ENCODE measurements around the gene GALNT18.

The GALNT18 gene

DNA sequence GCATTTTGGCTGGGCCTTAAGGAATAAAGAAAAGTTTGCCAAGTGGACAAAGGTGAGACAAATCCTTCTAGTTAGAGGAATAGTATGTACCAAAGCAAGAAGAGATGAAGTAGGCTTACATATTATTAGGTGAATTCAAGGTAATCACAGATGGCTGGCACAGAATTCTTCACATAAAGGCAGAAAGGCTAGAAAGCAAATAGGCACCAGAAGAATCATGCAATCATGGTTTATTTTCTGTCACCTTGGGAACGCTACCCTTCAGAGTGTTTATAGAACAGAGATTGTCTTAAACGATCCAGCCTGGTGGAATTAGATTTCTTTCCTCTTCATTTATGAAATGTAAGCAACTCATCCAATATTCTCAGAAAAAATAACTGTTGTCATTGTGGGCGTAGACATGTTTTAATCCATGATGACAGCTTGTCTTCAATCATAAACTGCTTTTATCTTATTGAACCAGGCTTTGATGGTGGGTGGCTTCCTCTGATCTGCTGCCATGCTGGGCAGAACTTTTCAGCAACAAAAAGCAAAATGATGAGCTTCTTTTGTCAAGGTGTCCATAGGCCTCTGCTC lies 219.8 kb downstream of the GALNT18 start:
- DNase-seq = no peak

DNA sequence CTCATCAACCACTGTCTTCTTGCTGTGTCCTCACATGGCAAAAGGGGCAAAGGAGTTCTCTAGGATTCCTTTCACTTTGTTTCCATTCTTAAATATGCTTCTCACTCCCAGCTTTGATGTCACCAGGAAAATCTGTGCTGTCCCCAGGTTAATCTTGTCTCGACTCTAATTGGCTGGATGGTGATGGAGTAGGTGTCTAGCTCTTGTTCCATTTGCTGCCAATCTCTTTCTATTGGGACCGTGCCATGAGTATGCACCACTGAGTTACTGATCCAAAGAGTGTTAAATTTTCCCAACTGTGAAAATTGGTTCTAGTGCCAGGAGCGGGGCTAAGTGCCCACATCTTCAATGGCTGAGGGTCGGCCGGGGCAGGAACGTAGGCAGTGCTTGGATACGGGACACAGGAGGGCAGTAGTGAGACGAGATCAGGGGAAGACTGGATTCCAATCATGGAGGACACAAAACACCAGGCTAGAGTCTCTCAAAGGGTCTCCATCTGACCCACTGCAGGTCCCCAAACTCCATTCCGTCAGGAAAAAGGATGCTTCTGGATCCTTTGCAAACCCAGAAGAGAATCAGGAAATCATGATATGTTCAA lies 221.1 kb downstream of the GALNT18 start:
- DNase-seq = no peak

DNA sequence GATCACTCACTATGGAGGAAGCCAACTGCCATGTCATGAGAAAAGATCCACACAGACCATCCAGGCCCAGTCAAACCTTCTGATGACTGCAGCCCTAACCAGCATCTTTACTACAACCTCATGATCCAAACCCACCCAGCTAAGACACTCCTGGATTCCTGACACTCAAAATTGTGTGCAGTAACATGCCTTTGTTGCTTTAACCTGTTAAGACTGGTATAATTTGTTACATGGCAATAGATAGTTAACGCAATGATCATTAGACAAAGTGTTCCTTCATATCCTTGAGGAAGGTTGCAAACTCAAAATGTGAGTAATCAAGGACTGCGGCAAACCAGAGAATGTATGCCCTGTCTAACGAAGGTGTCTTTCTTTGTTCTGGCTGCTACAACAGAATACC lies 221.7 kb downstream of the GALNT18 start:
- no peak for DNase-seq

DNA sequence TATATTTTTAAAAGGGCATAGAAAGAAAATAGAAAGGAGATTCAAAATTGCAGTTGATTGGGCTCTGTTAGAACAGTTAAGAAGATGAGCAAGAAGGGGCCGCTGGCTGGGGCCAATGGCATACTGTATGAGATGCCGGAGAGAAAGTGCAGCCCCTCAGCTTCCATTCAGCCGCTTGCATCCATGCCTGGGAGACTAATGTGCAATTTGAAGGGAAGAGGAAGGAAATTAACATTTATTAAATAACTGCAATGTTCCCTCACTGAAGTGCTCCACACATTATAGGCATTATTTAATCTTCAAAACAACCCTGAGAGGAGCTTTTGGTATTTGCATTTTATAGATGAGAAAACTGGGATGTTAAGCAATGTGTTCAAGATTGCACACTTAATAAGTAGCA lies 224.0 kb downstream of the GALNT18 start:
- DNase-seq = no peak

DNA sequence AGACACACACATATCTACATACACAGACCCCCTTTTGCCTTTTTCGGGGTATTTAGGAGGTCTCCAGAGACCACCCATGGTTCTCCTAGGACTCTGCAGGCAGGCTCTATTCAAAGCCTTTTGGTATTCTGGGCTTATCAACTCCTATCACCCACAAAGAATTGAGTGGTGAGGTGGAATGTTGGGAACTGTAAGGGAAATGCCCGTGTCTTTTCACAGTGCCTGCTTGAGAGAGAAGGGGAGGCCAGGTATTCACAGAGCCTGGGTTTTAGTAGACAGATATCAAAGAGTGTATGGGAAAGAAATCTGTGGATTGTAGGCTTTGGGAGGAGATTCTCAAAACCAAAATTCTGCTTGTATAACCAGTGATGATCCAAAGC lies 224.8 kb downstream of the GALNT18 start:
- no peak for DNase-seq

DNA sequence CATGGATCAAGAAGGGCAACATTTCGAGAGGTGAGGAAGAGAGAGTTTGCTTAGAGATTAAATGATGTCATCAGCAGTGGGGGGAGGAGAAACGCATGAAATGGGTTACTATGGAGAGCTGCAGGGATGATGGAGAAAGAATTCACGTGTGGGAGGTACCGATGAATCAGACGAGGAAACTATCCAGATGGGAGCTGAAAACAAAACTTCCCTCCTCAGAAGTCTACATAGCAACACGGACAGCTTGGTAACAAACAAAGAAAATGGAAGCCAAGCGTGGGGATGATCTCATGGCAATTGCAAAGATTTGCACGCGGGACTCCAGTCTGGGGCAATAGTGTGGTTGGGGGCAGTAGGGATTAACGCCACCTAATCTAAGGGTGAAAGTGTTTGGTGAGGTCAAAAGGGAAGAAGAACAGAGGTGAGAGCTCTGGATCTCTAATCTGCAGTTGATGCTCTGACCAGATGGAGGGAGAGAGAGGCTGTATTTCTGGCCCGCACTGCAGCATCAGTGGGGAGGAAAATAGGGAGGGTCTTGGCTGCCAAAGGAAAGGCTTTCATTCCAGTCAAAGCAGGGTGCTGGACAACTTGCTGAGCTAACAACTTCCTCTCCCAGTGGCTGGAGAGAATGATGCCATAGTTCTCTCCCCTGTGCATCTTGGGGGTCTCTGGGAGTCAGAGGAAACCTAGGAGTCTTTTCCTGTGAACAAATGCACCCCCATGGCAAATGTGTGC lies 225.3 kb downstream of the GALNT18 start:
- no peak for DNase-seq

DNA sequence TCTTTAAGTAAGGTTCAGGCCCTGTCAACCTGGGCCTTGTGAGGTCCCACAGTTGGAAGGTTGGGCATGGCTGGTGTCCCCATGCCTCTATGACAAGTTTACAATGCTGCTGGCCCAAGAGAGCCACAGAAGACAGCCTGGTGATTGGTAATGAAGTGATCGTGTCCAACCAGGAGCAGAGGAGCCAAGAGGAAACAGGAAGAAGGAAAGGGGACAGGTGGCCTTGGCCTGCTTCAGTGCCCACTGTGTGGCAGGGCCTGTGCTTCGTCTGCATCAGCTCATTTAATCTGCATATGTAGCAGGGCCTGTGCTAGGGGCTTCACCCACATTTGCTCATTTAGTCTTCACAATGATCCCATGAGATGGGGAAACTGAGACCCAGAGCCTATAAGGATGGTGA lies 226.7 kb downstream of the GALNT18 start:
- DNase-seq = no peak

DNA sequence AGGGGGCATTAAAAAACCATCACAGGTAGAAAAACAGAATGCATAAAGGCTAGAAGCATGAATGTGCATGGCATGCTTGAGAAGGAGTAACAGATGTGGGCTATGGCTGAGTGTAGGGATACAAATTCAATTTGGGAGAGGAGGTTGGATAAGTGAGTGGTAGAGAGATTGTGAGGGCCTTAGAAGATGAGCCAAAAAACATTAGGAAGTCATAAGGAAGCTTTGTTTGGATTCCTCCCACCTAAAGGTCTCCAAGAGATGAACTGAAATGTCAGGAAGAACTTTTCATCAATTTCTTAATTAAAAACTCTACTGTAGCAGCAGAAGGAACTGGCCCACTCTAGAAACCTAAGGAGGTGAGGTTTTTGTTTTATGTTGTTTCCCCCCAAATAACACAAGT lies 227.6 kb downstream of the GALNT18 start:
- no peak for DNase-seq

DNA sequence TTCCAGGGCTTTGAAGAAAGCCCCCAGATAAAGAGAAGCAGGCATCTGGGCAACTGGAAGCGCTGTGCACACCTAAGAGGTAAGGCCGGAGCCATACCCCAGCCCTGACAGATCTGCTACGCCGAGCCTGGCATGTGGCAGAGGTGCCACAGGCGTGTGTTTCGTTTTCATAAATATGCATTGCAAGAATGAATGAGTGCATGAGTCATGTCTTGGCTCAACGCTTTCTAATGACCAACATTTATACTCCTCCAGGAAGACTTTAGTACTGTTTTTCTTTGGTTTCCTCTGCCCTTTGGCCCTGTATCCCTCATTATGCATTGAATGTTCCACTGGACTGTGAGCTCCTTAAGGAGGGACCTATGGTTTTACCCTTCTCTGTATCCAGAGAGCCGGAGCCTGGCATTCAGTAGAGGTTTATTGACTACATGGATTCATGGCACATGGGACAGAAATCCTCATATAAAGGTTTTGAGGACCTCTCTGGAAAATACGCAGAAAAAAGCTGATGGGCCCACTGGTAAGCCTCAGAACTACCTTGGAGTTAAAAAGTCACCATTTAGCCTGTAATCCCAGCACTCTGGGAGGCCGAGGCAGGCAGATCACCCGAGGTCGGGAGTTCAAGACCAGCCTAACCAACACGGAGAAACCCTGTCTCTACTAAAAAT lies 229.9 kb downstream of the GALNT18 start:
- DNase-seq = no peak

DNA sequence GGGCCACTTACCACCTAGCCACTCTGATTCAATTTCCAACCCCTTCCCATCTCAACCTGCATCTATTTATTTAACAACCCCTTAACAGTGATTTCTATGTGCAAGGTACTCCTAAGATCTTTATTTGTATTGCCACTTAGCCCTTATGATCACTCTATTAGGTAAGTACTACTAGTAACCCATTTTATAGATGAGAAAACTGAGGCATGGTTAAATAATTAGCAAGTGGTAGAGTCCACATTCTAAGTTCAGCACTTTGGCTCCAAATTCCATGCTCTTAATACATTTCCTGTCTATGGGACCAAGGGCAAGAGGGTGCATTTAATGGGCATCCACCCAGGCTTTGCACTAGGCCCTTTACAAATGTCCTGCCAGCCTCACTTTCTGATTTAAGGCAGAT lies 230.6 kb downstream of the GALNT18 start:
- DNase-seq = no peak

DNA sequence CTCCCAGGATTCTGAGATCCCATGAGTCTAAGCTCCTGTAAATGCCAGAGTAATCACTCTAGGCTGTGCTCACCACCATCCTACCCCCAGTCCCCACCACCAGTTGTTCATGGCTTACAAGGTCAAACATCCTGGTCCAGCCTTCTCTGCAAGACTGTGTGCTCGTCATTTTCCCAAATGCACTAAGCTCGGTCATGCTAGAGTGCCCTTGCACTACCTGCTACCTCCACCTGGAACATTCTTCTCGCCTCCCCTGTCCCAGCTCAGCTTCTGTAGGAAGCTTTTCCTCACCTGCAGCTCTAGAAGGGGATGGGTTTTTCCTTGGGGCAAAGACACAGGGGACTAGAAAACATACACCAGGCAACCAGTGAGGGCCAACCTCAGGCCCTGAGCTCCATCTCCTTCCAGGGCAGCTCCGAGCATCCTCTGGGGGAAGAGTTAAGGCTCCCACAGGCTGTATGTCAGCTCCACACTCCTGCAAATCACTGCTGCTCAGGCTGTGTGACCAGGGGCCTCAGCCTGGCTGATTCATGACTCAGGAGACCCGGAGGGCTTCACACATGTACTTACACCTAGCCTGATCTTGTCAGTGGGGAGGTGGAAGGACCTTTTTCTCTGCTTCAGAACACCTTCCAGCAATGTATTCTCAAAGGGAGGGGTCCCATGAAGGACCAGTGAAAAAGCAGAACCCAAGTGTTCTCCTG lies 231.6 kb downstream of the GALNT18 start:
- no peak for DNase-seq

DNA sequence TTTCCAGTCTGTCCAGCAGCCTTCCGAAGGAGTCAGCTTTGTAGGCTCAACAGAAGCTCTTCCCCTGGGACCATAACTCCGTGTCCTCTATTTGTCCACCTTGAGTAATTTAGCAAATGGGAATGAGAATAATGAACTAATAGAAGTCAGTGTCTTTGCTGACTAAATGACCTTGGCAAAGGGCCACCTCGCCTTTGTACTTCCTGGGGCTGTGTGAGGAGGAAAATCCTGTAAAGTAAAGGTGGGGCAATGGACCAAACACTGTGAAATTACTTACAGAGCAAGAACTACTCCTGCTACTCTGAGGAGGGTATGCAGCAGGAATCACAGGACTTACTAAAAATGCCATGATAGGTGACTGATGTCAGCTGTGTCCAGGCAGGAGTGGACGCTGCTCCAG lies 232.6 kb downstream of the GALNT18 start:
- no peak for DNase-seq

DNA sequence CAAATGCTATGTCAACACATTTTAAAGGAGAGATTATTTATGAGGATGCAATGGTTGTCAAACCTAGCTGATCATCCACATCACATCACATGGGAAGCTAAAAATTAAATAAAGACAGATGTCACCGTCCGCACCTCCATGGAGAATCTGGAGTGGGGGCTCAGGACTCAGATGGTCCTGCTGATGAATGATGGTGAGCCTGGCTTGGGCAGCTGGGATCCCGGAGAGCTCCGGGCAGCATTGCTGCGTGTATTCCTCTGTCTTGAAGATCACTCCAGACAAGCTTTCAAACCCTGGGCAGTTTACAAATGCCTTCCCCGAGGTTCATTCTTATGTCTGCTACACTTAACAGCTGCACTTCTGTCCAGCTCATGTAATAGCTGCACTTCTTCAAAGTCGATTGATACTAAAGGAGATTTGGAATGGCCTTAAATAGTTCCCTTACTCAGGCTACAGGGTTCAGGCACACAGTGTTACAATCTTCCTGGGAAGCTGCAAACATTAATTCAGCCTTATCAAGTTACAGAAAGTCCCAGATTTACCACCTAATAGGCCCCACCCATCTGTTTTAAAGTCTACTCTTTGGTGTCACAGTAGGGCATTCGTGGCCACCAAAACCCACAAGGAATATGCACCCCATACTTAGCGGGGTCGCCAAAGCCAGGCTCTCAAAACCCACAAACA lies 234.0 kb downstream of the GALNT18 start:
- no peak for DNase-seq

DNA sequence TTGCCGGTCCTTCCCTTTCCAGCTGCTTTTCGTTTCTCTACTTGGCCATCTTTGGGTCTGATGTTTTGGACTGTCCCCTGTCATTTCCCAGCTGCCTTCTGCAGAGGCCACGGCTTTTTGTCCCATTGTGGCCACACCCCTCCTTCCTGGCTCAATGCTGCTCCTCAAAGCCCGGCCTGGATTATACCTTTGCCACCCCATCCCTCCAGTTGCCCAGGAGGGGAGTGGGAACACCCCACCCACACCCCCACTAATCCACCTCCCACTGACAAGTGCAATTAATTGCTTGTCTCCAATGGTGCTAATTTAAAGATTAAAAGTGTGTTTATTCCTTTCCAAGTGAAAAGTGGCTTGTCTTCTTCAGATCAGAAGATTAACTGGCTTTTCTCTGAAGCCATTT lies 234.6 kb downstream of the GALNT18 start:
- DNase-seq = no peak

DNA sequence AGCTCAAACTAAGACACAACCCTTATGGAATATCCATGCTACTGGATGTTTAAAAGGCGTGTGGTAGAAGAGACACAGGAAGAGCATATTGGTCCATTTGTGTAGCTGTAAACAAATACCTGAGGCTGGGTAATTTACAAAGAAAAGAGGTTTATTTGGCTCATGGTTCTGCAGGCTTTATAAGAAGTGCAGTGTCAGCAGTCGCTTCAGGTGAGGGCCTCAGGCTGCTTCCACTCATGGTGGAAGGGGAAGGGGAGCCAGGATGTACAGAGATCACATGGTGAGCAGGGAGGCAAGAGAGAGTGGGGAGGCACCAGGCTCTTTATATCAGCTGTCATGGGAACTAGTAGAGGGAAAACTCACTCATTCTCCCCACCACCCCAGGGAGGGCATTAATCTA lies 237.0 kb downstream of the GALNT18 start:
- DNase-seq = no peak

DNA sequence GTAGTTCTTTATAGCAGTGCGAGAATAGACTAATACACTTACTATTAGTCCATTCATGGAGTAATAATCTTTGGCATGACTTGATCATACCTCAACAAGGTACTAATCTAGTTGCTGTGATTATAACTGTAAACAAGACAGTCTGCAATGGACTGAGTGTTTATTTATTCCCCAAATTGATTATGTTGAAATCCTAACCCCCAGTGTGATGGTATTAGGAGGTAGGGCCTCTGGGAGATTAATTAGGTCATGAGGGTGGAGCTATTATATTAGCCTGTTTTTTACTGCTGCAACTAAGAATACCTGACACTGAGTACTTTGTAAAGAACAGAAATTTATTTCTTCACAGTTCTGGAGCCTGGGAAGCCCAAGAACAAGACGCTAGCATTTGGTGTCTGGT lies 237.8 kb downstream of the GALNT18 start:
- DNase-seq = no peak

DNA sequence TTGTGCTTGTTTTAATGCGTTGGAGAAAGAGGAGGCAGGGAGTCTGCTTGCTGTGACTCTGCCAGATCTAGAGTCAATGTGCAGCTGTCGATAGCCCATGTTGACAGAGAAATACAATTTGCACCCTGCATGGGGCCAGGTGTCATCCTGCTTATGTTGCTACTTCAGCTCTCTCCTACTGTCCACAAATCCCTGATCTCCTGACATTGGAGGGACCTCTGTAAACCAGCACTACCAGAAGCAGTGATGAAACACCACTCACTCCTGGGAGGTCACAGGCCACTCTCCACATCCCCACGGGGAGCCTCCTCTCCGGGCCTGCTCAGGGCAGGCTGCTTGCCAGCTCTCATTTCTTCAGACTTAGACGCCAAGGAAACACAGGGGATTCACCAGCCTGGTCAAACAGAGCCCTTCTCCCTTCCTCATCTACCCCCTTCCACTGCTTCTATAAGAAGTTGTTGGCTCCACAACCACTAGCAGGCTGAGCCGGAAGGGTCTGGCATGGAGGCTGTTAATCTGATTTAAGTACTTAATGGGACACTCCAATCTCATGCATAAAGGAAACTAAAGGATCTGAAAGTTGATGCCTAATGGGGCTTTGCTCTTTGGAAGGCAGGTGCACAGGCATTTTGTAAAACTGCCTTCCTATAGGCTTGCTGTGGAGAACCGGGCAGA lies 238.8 kb downstream of the GALNT18 start:
- no peak for DNase-seq

DNA sequence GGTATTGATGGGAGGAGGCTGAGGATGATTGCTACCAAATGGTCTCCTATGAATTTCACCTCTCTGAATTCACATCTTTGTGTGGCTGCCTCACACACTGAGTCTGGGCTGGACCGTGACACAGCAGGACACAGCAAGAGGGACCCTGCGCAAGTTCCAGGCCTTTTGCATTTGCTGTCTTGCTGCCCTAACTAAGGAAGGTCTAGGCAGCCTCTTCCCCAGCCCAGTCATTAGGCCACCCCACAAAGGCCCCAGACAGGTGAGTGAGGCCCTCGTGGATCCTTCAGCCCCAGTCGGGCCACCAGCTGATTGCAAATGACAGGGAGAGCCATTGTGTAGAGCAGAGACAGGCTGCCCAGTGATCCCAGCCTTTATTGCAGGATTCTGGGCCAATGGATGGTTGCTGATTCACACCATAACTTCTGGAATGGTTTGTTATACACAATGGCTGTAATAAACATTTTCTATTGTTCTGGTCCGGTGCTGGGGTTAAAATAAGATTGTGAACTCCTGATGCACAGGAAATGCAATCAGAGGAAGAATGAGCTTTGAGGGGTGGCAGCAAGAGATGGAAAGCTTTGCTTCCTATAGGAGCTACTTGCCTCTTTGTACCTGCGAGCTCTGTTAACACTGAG lies 240.2 kb downstream of the GALNT18 start:
- no peak for DNase-seq

DNA sequence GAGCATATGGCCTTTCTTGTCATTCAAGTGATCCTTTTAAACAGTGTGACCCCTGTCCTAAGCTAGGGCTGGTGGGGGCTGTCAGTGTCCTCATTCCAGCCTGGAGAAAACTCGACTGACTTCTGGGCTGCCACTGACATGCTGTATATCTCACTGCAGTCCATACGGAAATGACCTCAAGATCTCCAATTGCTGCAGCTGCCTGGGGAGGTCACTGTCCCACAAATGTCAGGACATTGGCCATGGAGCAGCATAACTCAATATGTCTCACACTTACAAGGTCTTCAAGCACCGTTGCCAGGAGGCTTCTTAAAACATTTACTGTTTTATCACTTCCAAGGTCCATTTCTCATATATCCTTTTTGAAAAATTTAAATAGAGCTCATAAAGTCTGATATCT lies 240.9 kb downstream of the GALNT18 start:
- DNase-seq = no peak

DNA sequence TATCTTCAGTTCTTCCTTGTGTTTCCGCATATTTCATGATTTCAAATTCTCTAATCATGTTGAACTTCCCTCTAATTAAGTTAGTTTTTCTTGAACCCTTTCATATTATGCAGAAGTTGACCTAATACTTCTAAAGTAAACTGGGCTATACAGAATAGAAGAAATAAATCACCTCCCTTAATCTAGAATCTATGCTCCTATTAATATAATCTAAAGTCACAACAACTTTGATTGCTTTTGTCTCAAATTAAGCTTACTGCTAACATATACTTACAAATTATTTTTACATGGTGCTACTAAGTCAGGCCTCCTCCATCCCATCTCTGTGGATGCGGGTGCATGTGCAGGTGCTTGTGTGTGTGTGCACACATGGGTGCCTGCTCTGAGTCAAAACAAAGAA lies 241.5 kb downstream of the GALNT18 start:
- no peak for DNase-seq

DNA sequence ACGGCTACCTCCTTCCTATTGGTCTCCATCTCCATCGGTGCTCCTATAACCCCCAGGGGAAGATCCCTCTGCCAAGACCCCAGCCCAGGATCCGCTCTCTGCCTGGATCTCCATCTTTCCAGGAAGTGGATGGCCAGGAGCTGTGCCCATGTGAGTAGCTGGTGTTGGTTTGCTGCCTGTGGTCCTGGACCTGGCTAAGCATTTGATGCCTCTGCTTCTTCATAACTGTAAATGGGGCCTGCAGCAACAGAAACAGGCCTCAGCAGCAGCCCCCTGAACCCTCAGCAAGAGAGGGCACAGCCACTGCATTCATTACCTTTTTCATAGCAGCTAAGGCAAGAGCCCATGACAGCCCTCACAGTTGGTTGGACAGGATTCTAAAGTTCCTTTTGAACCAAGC lies 242.1 kb downstream of the GALNT18 start:
- no peak for DNase-seq

All from stimulated activated CD8-positive, alpha-beta memory T cell treated with anti-CD3 and anti-CD28 coated beads, Interleukin-4, amount 100 ng/mL, for 48 hours (primary cell).